Natural killer cell (primary cell): ENCODE results near the gene TUBGCP6. TPM values are rescaled to one million over a fixed set of nuclear protein-coding genes. Genes with fewer than 3 reads are reported as not detected.

Source experiments
- ATAC-seq, 3 donors: fragments of 150-1000 bp in 2 of 3; fragments of 200-7000 bp in 1 of 3; cut with Tn5 transposase; 1 replicate in 1 of 3; 2 replicates in 2 of 3; pipeline ENCODE4 v1.10.0; 2021; ENCODE audit warnings: mild to moderate bottlenecking in 2 of 3, moderate library complexity in 2 of 3
- DNase-seq, 2 donors: peaks; one replicate each; pipeline versions ENCODE4 v3.0.0 to v3.0.0-alpha.2; 2013 to 2021; ENCODE audit warnings: mixed read lengths in 1 of 2
- H3K27ac ChIP-seq: one replicate; pipeline ENCODE4 v1.5.1; 2013; ENCODE audit warnings: mild to moderate bottlenecking, low read length
- H3K27me3 ChIP-seq: one replicate; pipeline ENCODE4 v1.6.1; 2013; ENCODE audit warnings: low read length; ENCODE audit not compliant: control insufficient read depth, insufficient read depth
- H3K36me3 ChIP-seq: one replicate; pipeline ENCODE4 v1.6.1; 2013; ENCODE audit warnings: low read length; ENCODE audit not compliant: control insufficient read depth, insufficient read depth
- H3K4me1 ChIP-seq: one replicate; pipeline ENCODE4 v1.6.1; 2013; ENCODE audit warnings: low read length; ENCODE audit not compliant: control insufficient read depth, insufficient read depth
- H3K4me3 ChIP-seq: one replicate; pipeline ENCODE4 v1.5.1; 2013; ENCODE audit warnings: low read length
- H3K9me3 ChIP-seq: one replicate; pipeline ENCODE4 v1.6.1; 2013; ENCODE audit warnings: low read length; ENCODE audit not compliant: control insufficient read depth, insufficient read depth
- H3K27ac Mint-ChIP-seq, 2 donors: one replicate each; pipeline ENCODE4 v1.8.0; 2022; ENCODE audit warnings: mild to moderate bottlenecking in 2 of 2, mixed read lengths in 2 of 2, moderate library complexity in 1 of 2
- H3K27me3 Mint-ChIP-seq, 2 donors: one replicate each; pipeline ENCODE4 v1.8.0; 2022; ENCODE audit warnings: low read depth in 2 of 2, mixed read lengths in 2 of 2
- H3K36me3 Mint-ChIP-seq: one replicate; pipeline ENCODE4 v1.8.0; 2022; ENCODE audit warnings: mixed read lengths
- H3K4me1 Mint-ChIP-seq, 2 donors: one replicate each; pipeline ENCODE4 v1.8.0; 2022; ENCODE audit warnings: mixed read lengths in 2 of 2
- H3K4me3 Mint-ChIP-seq: one replicate; pipeline ENCODE4 v1.8.0; 2022; ENCODE audit warnings: mild to moderate bottlenecking, moderate library complexity, mixed read lengths
- H3K9me3 Mint-ChIP-seq, 2 donors: one replicate each; pipeline ENCODE4 v1.8.0; 2022; ENCODE audit warnings: mixed read lengths in 2 of 2
- CTCF ChIP-seq: fragments of 200-600 bp; IDR thresholded peaks from one replicate; pipeline ENCODE4 v1.8.0; 2022; ENCODE audit warnings: antibody characterized with exemption
- whole genome bisulfite sequencing: methylation state at CpG from one replicate; pipeline ENCODE4 v1.1.7; 2013; ENCODE audit warnings: missing lambda C conversion rate; ENCODE audit not compliant: insufficient coverage; 5-methylcytosine and 5-hydroxymethylcytosine counted together
- intact Hi-C: fragments of 100-400 bp; cut with micrococcal nuclease; formaldehyde crosslinking; loops from one replicate; pipeline ENCODE4 v1.14.2; 2022
- total RNA-seq, 4 donors: library from RNA; stranded (reverse); fragments of 120-200 nt in 1 of 4; gene quantifications; one replicate each; pipeline versions ENCODE4 v1.2.3 to v1.2.4, GENCODE V29; 2013 to 2022

TUBGCP6 gene
- total RNA-seq, 3 donors from 2014 or later (not counting 1 experiment from before 2014, with no cell fraction given), result 105 to 126 (median 118) TPM

GRCh38 chr22:50225200-50225969 lies 19.4 kb downstream of the TUBGCP6 start:
- peaks cover 7% of the 10 kb centered on the region for H3K36me3 Mint-ChIP-seq
- no peak for TF ChIP-seq CTCF
- 97% methylated on average over 24 of the region's 24 CpGs for WGBS
- H3K27me3 Mint-ChIP-seq, result no peaks in the 10 kb centered on the region
- no peaks in the 10 kb centered on the region for H3K9me3 Mint-ChIP-seq
- DNase-seq (no peak), ATAC-seq (no peak)
- no peaks in the 10 kb centered on the region for H3K27me3 ChIP-seq
- no peak overlapping the region for H3K27ac ChIP-seq
- no peak overlapping the region for H3K4me3 ChIP-seq
- intact Hi-C loops, result no loop called here
- H3K4me1 ChIP-seq, result no peaks in the 10 kb centered on the region
- H3K27ac Mint-ChIP-seq, result no peak overlapping the region
- H3K9me3 ChIP-seq, result no peaks in the 10 kb centered on the region
- H3K4me1 Mint-ChIP-seq, result peaks cover 0 to 11% of the 10 kb centered on the region in 2 donors
- no peak overlapping the region for H3K4me3 Mint-ChIP-seq
- H3K36me3 ChIP-seq, result peaks cover 66% of the 10 kb centered on the region

GRCh38 chr22:50224071-50224470 lies 20.8 kb downstream of the TUBGCP6 start:
- Mint-ChIP-seq H3K9me3 (no peaks in the 10 kb centered on the region), H3K4me1 (peaks cover 0 to 11% of the 10 kb centered on the region in 2 donors), H3K36me3 (peaks cover 7% of the 10 kb centered on the region), H3K4me3 (no peak overlapping the region), H3K27me3 (no peaks in the 10 kb centered on the region), H3K27ac (no peak overlapping the region)
- DNase-seq, result no peak
- ATAC-seq, result no peak
- 98% methylated on average over 16 of the region's 16 CpGs for WGBS
- intact Hi-C loops, result no loop called here
- H3K27ac ChIP-seq, result no peak overlapping the region
- no peaks in the 10 kb centered on the region for H3K27me3 ChIP-seq
- no peak overlapping the region for H3K4me3 ChIP-seq
- no peaks in the 10 kb centered on the region for H3K4me1 ChIP-seq
- H3K9me3 ChIP-seq, result no peaks in the 10 kb centered on the region
- TF ChIP-seq CTCF, result no peak
- H3K36me3 ChIP-seq, result peaks cover 72% of the 10 kb centered on the region

GRCh38 chr22:50222508-50222907 lies 22.3 kb downstream of the TUBGCP6 start:
- 94% methylated on average over 8 of the region's 8 CpGs for WGBS
- H3K4me3 Mint-ChIP-seq, result no peak overlapping the region
- H3K4me1 ChIP-seq, result no peaks in the 10 kb centered on the region
- peaks cover 68% of the 10 kb centered on the region for H3K36me3 ChIP-seq
- no peaks in the 10 kb centered on the region for H3K27me3 ChIP-seq
- no peak overlapping the region for H3K4me3 ChIP-seq
- peaks cover 0 to 4% of the 10 kb centered on the region in 2 donors for H3K4me1 Mint-ChIP-seq
- no peak for TF ChIP-seq CTCF
- no peaks in the 10 kb centered on the region for H3K27me3 Mint-ChIP-seq
- no peaks in the 10 kb centered on the region for H3K9me3 ChIP-seq
- DNase-seq (no peak), ATAC-seq (no peak)
- H3K27ac ChIP-seq, result no peak overlapping the region
- peaks cover 7% of the 10 kb centered on the region for H3K36me3 Mint-ChIP-seq
- no peaks in the 10 kb centered on the region for H3K9me3 Mint-ChIP-seq
- no peak overlapping the region for H3K27ac Mint-ChIP-seq
- intact Hi-C loops, result no loop called here
